Measurements from ENCODE around the gene ZIK1.

DNA sequence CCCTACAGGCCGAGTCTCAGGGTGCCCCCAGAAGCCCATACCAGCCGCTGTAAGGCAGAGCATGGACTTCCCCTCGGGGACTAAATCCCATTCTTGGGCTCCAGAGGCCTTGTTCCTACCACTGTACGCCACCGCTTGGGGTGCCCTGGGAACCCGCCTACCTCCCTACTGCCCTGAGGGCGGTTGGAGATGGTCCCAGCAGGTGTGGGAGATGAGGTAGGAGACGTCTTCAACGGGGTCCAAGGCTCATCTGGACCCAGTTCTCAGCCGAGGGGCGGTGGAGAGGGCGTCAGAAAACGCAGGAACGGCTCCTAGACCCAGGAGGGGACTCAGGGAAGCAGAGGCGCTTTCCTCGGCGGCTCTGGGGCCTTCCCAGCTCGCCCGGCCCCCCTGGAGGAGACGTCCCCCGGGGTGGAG is 833 bp upstream of the ZIK1 start:
- no peak for TF ChIP-seq EP300 (IDR thresholded peaks at IDR 0.05)
- no peak for TF ChIP-seq POLR2AphosphoS5 (IDR thresholded peaks at IDR 0.05)
- TF ChIP-seq, protein P1, sequence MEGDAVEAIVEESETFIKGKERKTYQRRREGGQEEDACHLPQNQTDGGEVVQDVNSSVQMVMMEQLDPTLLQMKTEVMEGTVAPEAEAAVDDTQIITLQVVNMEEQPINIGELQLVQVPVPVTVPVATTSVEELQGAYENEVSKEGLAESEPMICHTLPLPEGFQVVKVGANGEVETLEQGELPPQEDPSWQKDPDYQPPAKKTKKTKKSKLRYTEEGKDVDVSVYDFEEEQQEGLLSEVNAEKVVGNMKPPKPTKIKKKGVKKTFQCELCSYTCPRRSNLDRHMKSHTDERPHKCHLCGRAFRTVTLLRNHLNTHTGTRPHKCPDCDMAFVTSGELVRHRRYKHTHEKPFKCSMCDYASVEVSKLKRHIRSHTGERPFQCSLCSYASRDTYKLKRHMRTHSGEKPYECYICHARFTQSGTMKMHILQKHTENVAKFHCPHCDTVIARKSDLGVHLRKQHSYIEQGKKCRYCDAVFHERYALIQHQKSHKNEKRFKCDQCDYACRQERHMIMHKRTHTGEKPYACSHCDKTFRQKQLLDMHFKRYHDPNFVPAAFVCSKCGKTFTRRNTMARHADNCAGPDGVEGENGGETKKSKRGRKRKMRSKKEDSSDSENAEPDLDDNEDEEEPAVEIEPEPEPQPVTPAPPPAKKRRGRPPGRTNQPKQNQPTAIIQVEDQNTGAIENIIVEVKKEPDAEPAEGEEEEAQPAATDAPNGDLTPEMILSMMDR (IDR thresholded peaks at IDR 0.05), result no peak
- no peak for TF ChIP-seq POLR2A (IDR thresholded peaks at IDR 0.05)
